GM19467 (cell line): ENCODE results near the gene ANO6.

Experiments used
- ATAC-seq: cut with Tn5 transposase; IDR thresholded peaks from one replicate; pipeline ENCODE4 v1.9.1; 2021; ENCODE audit warnings: mild to moderate bottlenecking, moderate library complexity; ENCODE audit not compliant: unreplicated experiment

ANO6 gene

GRCh38 chr12:45342171-45342570 lies 126.3 kb downstream of the ANO6 start:
- ATAC-seq: no peak

- ATAC-seq: no peak
Observed at GRCh38 chr12:45342848-45343247, 127.0 kb downstream of the ANO6 start.

- no peak for ATAC-seq
Observed at GRCh38 chr12:45343269-45344051, 127.6 kb downstream of the ANO6 start.

- no peak for ATAC-seq
Observed at GRCh38 chr12:45348311-45348710, 132.4 kb downstream of the ANO6 start.

GRCh38 chr12:45348986-45349385 lies 133.1 kb downstream of the ANO6 start:
- no peak for ATAC-seq

- no peak for ATAC-seq
Observed at GRCh38 chr12:45349916-45350315, 134.0 kb downstream of the ANO6 start.

GRCh38 chr12:45350861-45351260 lies 135.0 kb downstream of the ANO6 start:
- no peak for ATAC-seq

- no peak for ATAC-seq
Observed at GRCh38 chr12:45351921-45352670, 136.2 kb downstream of the ANO6 start.

- ATAC-seq: no peak
Observed at GRCh38 chr12:45353944-45354343, 138.0 kb downstream of the ANO6 start.

GRCh38 chr12:45354399-45354798 lies 138.5 kb downstream of the ANO6 start:
- peak; percentile 93 for ATAC-seq

- ATAC-seq: no peak
Observed at GRCh38 chr12:45355730-45356129, 139.8 kb downstream of the ANO6 start.

GRCh38 chr12:45356822-45357538 lies 141.1 kb downstream of the ANO6 start:
- ATAC-seq: no peak

- ATAC-seq: no peak
Observed at GRCh38 chr12:45357539-45358417, 141.9 kb downstream of the ANO6 start.

GRCh38 chr12:45362291-45362690 lies 146.4 kb downstream of the ANO6 start:
- no peak for ATAC-seq

GRCh38 chr12:45363903-45364302 lies 148.0 kb downstream of the ANO6 start:
- ATAC-seq: no peak

- no peak for ATAC-seq
Observed at GRCh38 chr12:45368841-45369489, 153.1 kb downstream of the ANO6 start.

- ATAC-seq: no peak
Observed at GRCh38 chr12:45377815-45378214, 161.9 kb downstream of the ANO6 start.

GRCh38 chr12:45379261-45379660 lies 163.4 kb downstream of the ANO6 start:
- no peak for ATAC-seq

GRCh38 chr12:45381351-45381750 lies 165.5 kb downstream of the ANO6 start:
- no peak for ATAC-seq

GRCh38 chr12:45388545-45388944 lies 172.7 kb downstream of the ANO6 start:
- no peak for ATAC-seq
